OCI-LY1 (cell line): Measurements from ENCODE around the gene TLE7.

ENCODE experiments used
- CTCF ChIP-seq: fragments of 200-600 bp; sonication (generic), shearing (Covaris generic); IDR thresholded peaks from 2 replicates; pipeline ENCODE4 v1.5.1; 2017; ENCODE audit warnings: mild to moderate bottlenecking, antibody characterized with exemption, low read length, moderate library complexity, mixed read lengths
- EZH2 ChIP-seq: fragments of 200-600 bp; sonication (generic), shearing (Covaris generic); IDR thresholded peaks from 2 replicates; pipeline ENCODE4 v1.8.0; 2017; ENCODE audit warnings: borderline replicate concordance, mixed run types, mild to moderate bottlenecking, antibody characterized with exemption, low read length, moderate library complexity, mixed read lengths

GRCh38 chr16:71432906-71433305 lies 8.9 kb downstream of the TLE7 start:
- TF ChIP-seq CTCF: no peak
- TF ChIP-seq EZH2: no peak
